GM19351 (cell line): ENCODE data around the gene ASB1.

Experiments
- ATAC-seq: cut with Tn5 transposase; IDR thresholded peaks from one replicate; pipeline ENCODE4 v1.9.1; 2021; ENCODE audit warnings: mild to moderate bottlenecking, moderate library complexity; ENCODE audit not compliant: unreplicated experiment

The ASB1 gene

GRCh38 chr2:238489431-238489830 is 62.7 kb downstream of the ASB1 start:
- ATAC-seq = no peak

DNA sequence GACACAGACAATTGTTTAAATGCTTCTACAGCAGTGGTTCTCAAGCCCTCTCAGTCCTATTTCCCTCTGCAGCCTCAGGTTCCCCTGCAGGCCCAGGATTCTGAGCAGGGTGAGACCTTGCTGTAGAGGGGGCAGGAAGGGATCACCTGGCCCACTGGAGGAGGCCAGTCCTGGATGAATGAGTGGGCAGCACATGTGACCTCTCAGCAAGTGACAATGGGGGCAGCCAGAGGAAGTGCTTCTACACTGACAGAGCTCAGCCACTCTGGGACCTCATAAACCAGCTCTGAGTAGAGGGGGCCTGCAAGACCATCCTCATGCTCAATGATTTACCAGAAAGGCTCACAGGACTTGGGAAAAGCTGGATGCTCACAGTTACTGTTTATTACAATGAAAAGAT is 63.2 kb downstream of the ASB1 start:
- ATAC-seq = no peak

DNA sequence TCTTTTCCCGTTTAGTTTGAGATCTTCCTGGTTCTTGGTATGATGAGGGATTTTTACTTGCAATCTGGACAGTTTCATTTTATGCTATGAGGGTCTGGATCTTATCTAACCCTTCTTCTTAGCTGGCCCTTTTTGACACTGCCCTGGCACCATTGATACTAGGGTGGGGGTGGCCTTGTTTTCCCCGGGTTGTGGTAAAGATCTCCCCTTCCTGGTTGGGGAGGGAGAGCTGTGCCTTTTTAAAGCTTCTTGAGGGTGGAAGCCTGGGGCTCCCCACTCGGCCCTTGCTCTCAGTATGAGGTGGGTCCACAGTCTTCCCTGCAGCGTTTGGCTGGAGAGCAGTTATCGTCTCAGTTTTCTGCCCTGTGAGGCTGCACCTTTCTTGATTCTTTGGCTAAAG is 66.1 kb downstream of the ASB1 start:
- ATAC-seq = no peak

GRCh38 chr2:238493411-238493810 is 66.7 kb downstream of the ASB1 start:
- no peak for ATAC-seq

DNA sequence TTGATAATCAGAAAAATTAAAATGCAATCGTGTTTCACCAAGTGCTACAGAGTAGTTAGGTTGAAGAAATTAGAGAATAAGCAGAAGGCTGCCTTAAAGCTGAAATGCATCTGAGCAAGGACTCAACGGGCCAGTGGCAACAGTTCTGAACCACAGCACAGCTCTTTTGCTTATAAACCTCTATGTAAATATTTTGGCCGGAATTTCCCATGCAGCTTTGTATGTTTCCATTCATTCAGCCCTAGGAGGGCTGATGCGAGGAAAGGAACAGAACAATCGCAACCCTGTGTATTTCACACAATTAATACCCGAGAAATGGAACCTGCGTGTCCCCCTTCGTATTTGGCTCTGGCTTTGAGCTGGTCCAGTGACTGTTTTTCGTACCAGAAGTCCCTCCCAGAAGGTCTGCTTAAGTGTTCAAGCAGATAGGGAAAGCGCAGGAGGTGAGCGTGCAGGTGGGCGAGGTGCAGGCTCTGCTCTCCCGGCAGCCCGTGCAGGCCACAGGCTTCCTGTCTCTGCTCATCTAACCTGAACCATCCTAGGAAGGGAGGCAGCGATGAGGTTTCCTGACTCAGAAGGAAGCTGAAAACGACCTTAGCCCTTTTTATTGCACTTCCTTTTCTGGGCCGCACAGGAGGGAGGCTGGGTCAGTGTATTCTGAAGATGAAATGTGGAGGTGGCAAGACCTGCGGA is 67.3 kb downstream of the ASB1 start:
- ATAC-seq = peak; percentile 75

DNA sequence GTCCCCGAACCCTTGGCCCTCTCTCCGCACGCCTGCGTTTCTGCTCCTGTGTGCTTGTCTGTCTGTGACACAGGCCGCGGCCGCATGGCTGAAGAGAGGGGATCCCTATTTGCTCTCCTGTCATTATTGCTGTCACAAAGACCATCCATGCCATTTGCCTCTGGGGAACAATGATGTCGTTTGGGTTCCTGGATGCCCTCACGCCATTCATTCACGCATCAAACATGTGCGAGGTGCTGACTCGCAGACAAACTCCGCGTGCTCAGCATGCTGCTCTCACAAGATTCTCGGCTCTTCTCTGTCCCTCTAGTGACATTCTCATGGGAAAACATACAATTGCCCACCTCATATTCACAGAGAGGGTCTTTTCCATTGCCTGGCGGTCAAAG is 67.8 kb downstream of the ASB1 start:
- no peak for ATAC-seq

GRCh38 chr2:238495422-238495821 is 68.7 kb downstream of the ASB1 start:
- no peak for ATAC-seq

DNA sequence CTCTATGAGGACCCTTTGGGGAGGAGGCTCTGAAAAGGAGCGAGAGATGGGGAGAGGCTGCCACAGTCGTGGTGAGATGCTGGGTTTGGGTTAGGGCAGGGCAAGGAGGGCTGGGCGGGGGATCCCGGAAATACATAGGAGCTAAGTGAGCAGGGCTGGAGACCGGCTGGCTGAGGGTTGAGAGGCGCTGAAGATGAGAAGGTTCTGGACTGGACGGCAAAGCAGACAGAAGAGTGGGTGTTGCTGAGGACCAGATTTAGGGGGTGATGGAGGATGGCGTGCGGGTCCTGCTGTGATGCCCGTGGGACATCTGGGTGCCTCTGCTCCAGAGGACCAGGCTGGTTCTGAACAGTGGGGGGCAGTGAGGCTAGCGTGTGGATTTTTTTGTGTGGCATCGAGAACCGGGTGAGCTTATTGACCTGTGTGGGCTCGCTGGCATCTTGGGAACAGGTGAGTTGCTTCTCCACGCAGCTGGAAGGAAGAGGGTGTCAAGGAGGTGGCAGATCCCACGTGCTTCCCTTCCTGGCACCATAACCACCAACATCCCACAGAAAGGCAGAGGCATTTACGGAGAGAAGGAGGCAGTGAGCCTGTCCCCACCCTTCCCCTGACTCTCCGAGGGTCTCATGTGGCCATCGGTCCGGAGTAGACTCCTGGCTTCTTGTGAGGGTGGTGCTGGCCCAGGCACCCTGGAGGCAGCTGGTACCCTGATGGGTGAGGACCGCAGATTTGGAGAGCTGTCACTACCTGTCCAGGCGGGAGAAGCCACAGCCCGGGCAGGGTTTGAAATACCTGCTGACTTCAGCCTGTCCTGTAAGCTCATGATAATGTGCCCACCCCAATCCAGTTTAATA is 70.3 kb downstream of the ASB1 start:
- ATAC-seq = no peak

- ATAC-seq = no peak
These were observed 70.9 kb downstream of the ASB1 start for GRCh38 chr2:238497610-238498005.

DNA sequence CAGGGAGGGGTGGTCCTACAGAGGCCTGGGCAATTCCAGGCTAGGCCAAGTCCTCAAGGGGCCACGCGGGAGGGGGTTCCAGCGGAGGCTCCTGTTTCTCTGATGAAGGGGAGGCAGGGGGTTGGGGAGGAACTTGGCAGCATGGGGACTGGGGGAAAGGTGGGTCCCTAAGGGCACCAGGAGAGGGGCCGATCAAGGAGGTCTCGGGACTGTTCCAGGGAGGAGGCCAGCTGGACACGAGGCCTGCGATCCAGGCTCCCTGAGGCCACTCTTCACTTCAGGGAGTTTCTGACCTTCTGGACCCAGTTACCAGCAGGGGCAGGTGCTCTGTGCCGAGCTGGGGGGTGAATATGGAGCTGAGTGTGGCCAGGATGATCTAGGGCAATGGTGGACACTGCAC is 71.5 kb downstream of the ASB1 start:
- no peak for ATAC-seq

DNA sequence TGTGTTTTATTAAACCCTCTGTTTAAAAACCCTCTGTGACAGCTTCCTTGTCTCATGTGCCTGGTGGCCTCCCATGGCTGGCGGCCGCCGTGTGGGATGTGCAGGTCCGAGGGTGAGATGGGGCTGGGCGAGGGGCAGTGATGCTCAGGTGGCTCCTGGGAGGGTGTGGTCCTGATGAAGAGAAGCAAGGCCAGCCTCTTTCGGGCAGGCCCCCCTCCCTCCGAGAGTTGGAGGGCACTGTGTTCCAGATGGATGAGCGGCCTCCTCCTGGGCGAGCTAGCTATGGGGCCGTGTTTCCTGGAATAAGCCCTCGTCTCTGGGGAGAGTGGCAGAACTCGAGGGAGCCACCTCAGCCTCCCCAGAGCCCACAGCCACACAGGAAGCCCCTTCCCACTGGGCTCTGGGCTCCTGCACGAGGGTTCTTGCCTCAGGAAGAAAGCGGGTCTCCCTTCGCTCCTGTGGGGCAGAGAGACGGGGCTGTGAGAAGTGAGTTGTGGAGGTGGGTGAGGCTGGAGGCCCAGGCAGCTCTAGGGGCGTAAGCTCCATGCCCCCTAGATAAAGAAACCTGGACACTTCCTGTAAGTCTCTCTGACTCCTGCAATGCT is 72.1 kb downstream of the ASB1 start:
- no peak for ATAC-seq

DNA sequence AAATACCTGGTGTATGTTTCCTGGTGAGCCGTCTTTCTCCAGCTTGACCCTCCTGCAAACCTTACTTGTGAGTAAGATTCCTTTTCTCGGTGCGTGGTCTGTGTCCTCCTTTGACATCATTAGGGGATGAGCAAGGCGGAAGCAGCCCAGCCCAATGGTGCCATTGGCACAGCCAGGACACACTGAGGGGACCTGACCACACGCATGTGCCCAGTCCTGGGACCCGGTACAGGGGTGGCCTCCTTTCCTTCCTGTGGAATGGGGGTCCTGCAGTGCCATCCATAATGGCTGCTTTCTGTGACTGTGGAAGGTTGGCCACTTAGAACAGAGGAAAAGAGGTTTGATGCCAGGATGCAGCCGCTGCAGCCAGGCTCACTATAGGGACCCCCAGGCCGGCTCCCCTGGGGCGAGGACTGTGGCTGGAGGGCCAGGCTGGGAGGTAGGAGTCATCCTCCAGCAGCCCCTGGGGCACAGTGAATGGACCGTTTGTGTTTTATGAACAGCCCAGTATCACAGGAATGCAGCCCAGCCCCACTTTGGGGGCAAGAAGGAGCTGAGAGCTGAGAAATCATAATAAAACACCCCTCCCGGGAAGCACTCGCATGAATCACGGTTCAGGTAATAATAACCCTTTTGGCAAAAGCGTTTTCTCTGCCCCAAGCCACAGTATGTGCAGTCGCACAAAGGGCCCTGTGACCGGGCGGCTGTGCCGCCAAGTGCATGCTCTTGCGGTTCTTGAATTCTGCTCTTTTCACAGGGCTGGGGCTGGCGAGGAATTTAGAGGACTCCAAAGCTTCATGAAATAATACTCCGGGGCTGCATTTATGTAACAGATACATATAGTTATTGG is 73.2 kb downstream of the ASB1 start:
- no peak for ATAC-seq

- no peak for ATAC-seq
These were observed 74.6 kb downstream of the ASB1 start for GRCh38 chr2:238501311-238501710.
